Measurements from ENCODE around the gene CEND1.

GRCh38 chr11:786235-787083 lies 3.4 kb downstream of the CEND1 start:
- TF ChIP-seq TAF1 (IDR thresholded peaks at IDR 0.05; ENCODE audit: borderline replicate concordance, insufficient read depth, low read length) (no peak), SIN3A (IDR thresholded peaks at IDR 0.05; ENCODE audit: borderline replicate concordance, insufficient read depth, low read length) (no peak), POLR2AphosphoS5 (IDR thresholded peaks at IDR 0.05; ENCODE audit: low read depth, low read length) (no peak)

Measured in PFSK-1 (cell line).